GM12878 (cell line): ENCODE measurements around the gene TMEM250. TPM values are rescaled to one million over a fixed set of nuclear protein-coding genes. Genes with fewer than 3 reads are reported as not detected.

Experiments
- ATAC-seq: fragments of 200-7000 bp; cut with Tn5 transposase; 3 replicates; pipeline ENCODE4 v1.9.1; 2020; ENCODE audit warnings: mild to moderate bottlenecking, moderate library complexity
- BruUV-seq: library from RNA; stranded (reverse); fragments of 400-500 nt; replicated peaks from 2 replicates; lab custom pipeline; 2021; lab: Mats Ljungman, UMichigan
- CTCF ChIA-PET: fragments of 300-600 bp; sonication (Branson Sonifier 250); formaldehyde crosslinking; extraction: SDS; loops from one replicate; lab custom pipeline; 2021; ENCODE audit warnings: inconsistent platforms; lab: Yijun Ruan, JAX
- POLR2A ChIA-PET: fragments of 350-600 bp; formaldehyde crosslinking; extraction: SDS; loops from one replicate; lab custom pipeline; 2021; ENCODE audit warnings: inconsistent platforms; lab: Charles Lee
- RAD21 ChIA-PET: fragments of 300-600 bp; sonication (Branson Sonifier 250); formaldehyde crosslinking; loops from one replicate; lab custom pipeline; 2023; ENCODE audit warnings: antibody characterized with exemption; ENCODE audit not compliant: unreplicated experiment; lab: Charles Lee
- SMC1A ChIA-PET: fragments of 300-600 bp; sonication (Branson Sonifier 250); formaldehyde crosslinking; loops from one replicate; lab custom pipeline; 2023; ENCODE audit not compliant: unreplicated experiment, uncharacterized antibody; lab: Charles Lee
- DNase-seq: peaks from one replicate; pipeline ENCODE4 v3.0.0-alpha.2; 2011; ENCODE audit warnings: low read depth, low spot score
- FAIRE-seq: peaks from 3 replicates; lab custom pipeline; 2011; peaks lifted over from hg19 to GRCh38; lab: Jason Lieb, UNC
- H2AFZ ChIP-seq: 2 replicates; pipeline ENCODE4 v1.6.0; 2011; ENCODE audit warnings: low read depth, low read length, control low read depth; ENCODE audit not compliant: control insufficient read depth
- H3K27ac ChIP-seq: 2 replicates; pipeline ENCODE4 v1.5.1; 2011; ENCODE audit warnings: control low read depth; ENCODE audit not compliant: control insufficient read depth, insufficient read depth
- H3K27me3 ChIP-seq, 2 experiments: replicated peaks in 1 of 2; 2 replicates each; pipeline versions ENCODE4 v1.6.0 to v1.6.1; 2011; ENCODE audit warnings: low read length in 1 of 2; ENCODE audit not compliant: control insufficient read depth in 2 of 2, insufficient read depth in 2 of 2
- H3K36me3 ChIP-seq, 2 experiments: 2 replicates each; pipeline ENCODE4 v1.5.1; 2011; ENCODE audit warnings: low read length in 1 of 2; ENCODE audit not compliant: control insufficient read depth in 2 of 2, insufficient read depth in 2 of 2
- H3K4me1 ChIP-seq: 2 replicates; pipeline ENCODE4 v1.6.1; 2011; ENCODE audit warnings: mild to moderate bottlenecking, low read length, moderate library complexity, mixed read lengths; ENCODE audit not compliant: control insufficient read depth, insufficient read depth
- H3K4me2 ChIP-seq: 2 replicates; pipeline ENCODE4 v1.6.0; 2011; ENCODE audit warnings: control low read depth; ENCODE audit not compliant: control insufficient read depth, insufficient read depth
- H3K4me3 ChIP-seq: fragments of 200-600 bp; sonication (generic); 2 replicates; pipeline ENCODE4 v1.5.1; 2016
- H3K79me2 ChIP-seq: 2 replicates; pipeline ENCODE4 v1.6.0; 2011; ENCODE audit warnings: low read length; ENCODE audit not compliant: control insufficient read depth, insufficient read depth
- H3K9ac ChIP-seq: 2 replicates; pipeline ENCODE4 v1.8.0; 2011; ENCODE audit warnings: low read length, control low read depth, mixed read lengths; ENCODE audit not compliant: control insufficient read depth, insufficient read depth
- H3K9me3 ChIP-seq: replicated peaks from 3 replicates; pipeline ENCODE4 v1.5.1; 2011; ENCODE audit warnings: mild to moderate bottlenecking, low read length; ENCODE audit not compliant: control insufficient read depth, insufficient read depth
- H4K20me1 ChIP-seq: 2 replicates; pipeline ENCODE4 v1.6.0; 2011; ENCODE audit not compliant: control insufficient read depth, insufficient read depth
- BACH1 ChIP-seq: fragments of 450-650 bp; IDR thresholded peaks from 2 replicates; pipeline ENCODE4 v1.6.1; 2017; ENCODE audit warnings: mild to moderate bottlenecking, borderline replicate concordance
- CBX3 ChIP-seq: fragments of 200-600 bp; sonication (generic); IDR thresholded peaks from 2 replicates; pipeline ENCODE4 v1.6.1; 2016; ENCODE audit warnings: low read depth, borderline replicate concordance
- EZH2 ChIP-seq: IDR thresholded peaks from 2 replicates; pipeline ENCODE4 v1.6.1; 2012; ENCODE audit warnings: low read depth, mild to moderate bottlenecking, control low read depth, inconsistent platforms, low read length, borderline replicate concordance; ENCODE audit not compliant: control insufficient read depth
- HCFC1 ChIP-seq: fragments of 150-350 bp; IDR thresholded peaks from 2 replicates; pipeline ENCODE4 v1.6.1; 2014; ENCODE audit warnings: low read length
- JUNB ChIP-seq: IDR thresholded peaks from 2 replicates; pipeline ENCODE4 v1.6.1; 2016; ENCODE audit warnings: antibody characterized with exemption, mild to moderate bottlenecking
- KLF5 ChIP-seq: fragments of 450-650 bp; IDR thresholded peaks from 2 replicates; pipeline ENCODE4 v1.6.1; 2014; ENCODE audit warnings: mild to moderate bottlenecking; ENCODE audit not compliant: partially characterized antibody
- MYB ChIP-seq: fragments of 150-350 bp; IDR thresholded peaks from 2 replicates; pipeline ENCODE4 v1.6.1; 2014; ENCODE audit warnings: mild to moderate bottlenecking, low read depth, low read length, borderline replicate concordance
- POLR2AphosphoS5 ChIP-seq: IDR thresholded peaks from 2 replicates; pipeline ENCODE4 v1.6.1; 2011; ENCODE audit warnings: mild to moderate bottlenecking, low read length, inconsistent platforms
- RB1 ChIP-seq: fragments of 450-650 bp; formaldehyde crosslinking; IDR thresholded peaks from 2 replicates; pipeline ENCODE4 v1.6.1; 2017; ENCODE audit warnings: mild to moderate bottlenecking, borderline replicate concordance
- STAT1 ChIP-seq: fragments of 450-650 bp; conservative IDR thresholded peaks from 2 replicates; pipeline ENCODE4 v1.6.1; 2014; ENCODE audit warnings: antibody characterized with exemption, mild to moderate bottlenecking
- ZBTB40 ChIP-seq: fragments of 450-650 bp; IDR thresholded peaks from 2 replicates; pipeline ENCODE4 v1.6.1; 2016; ENCODE audit warnings: mild to moderate bottlenecking, moderate library complexity, borderline replicate concordance
- WGBS: methylation state at CpG from one replicate; pipeline ENCODE4 v1.1.6; 2016; ENCODE audit warnings: low lambda C conversion rate; ENCODE audit not compliant: insufficient replicate concordance, insufficient coverage; ENCODE audit errors: missing lambda C conversion rate; 5-methylcytosine and 5-hydroxymethylcytosine counted together
- in situ Hi-C: fragments of 300-500 bp; cut with MboI; formaldehyde crosslinking; loops from 9 replicates; pipeline ENCODE4 v1.14.3; 2018; ENCODE audit warnings: mixed read lengths
- intact Hi-C: fragments of 100-400 bp; cut with micrococcal nuclease; formaldehyde crosslinking; loops from one replicate; pipeline ENCODE4 v1.14.2; 2022; ENCODE audit not compliant: unreplicated experiment
- polyA plus RNA-seq, 11 experiments: library from polyadenylated mRNA; depleted of rRNA in 4 of 11; unstranded in 6 of 11; stranded (reverse) in 5 of 11; fragments of >200 nt; fragmentation: Nextera tagmentation in 4 of 11; fragmentation: Illumina TruSeq in 1 of 11; extraction: Ambion mirVana in 4 of 11; extraction: Trizol in 1 of 11; gene quantifications; 1 replicate in 1 of 11; 2 replicates in 10 of 11; pipeline versions ENCODE4 v1.2.1 to v1.2.3, GENCODE V29; 2011 to 2016; ENCODE audit warnings: inconsistent platforms in 2 of 11, missing spikeins in 2 of 11, low read depth in 1 of 11
- total RNA-seq, 4 experiments: library from RNA; depleted of rRNA in 3 of 4; stranded (reverse); fragments of >200 nt in 3 of 4; fragmentation: Illumina TruSeq in 1 of 4; extraction: Trizol in 1 of 4; gene quantifications; 2 replicates each; pipeline versions ENCODE4 v1.2.1 to v1.2.3, GENCODE V29; 2013 to 2021
- TF ChIP-seq, protein P1 (sequence below): fragments of 450-650 bp; IDR thresholded peaks from 2 replicates; pipeline ENCODE4 v1.6.1; 2017; ENCODE audit warnings: mild to moderate bottlenecking, moderate library complexity
- TF ChIP-seq, protein P2 (sequence below): IDR thresholded peaks from 2 replicates; pipeline ENCODE4 v1.6.1; 2011; ENCODE audit warnings: low read depth, mild to moderate bottlenecking, low read length, moderate library complexity, borderline replicate concordance; ENCODE audit errors: extremely low read depth

The TMEM250 gene
- total and polyA plus RNA-seq, 10 of the 15 experiments (the other 5 are each of a cell fraction or from before 2014, with no cell fraction given), result 0.39 to 39.9 (median 8.5) TPM

GRCh38 chr9:136081826-136082495, 36.7 kb downstream of the TMEM250 start (continued):
- TF ChIP-seq, protein P1, sequence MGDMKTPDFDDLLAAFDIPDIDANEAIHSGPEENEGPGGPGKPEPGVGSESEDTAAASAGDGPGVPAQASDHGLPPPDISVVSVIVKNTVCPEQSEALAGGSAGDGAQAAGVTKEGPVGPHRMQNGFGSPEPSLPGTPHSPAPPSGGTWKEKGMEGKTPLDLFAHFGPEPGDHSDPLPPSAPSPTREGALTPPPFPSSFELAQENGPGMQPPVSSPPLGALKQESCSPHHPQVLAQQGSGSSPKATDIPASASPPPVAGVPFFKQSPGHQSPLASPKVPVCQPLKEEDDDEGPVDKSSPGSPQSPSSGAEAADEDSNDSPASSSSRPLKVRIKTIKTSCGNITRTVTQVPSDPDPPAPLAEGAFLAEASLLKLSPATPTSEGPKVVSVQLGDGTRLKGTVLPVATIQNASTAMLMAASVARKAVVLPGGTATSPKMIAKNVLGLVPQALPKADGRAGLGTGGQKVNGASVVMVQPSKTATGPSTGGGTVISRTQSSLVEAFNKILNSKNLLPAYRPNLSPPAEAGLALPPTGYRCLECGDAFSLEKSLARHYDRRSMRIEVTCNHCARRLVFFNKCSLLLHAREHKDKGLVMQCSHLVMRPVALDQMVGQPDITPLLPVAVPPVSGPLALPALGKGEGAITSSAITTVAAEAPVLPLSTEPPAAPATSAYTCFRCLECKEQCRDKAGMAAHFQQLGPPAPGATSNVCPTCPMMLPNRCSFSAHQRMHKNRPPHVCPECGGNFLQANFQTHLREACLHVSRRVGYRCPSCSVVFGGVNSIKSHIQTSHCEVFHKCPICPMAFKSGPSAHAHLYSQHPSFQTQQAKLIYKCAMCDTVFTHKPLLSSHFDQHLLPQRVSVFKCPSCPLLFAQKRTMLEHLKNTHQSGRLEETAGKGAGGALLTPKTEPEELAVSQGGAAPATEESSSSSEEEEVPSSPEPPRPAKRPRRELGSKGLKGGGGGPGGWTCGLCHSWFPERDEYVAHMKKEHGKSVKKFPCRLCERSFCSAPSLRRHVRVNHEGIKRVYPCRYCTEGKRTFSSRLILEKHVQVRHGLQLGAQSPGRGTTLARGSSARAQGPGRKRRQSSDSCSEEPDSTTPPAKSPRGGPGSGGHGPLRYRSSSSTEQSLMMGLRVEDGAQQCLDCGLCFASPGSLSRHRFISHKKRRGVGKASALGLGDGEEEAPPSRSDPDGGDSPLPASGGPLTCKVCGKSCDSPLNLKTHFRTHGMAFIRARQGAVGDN, result no peak
- TF ChIP-seq BACH1, result no peak
- TF ChIP-seq, protein P2, sequence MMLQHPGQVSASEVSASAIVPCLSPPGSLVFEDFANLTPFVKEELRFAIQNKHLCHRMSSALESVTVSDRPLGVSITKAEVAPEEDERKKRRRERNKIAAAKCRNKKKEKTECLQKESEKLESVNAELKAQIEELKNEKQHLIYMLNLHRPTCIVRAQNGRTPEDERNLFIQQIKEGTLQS, result no peak
- TF ChIP-seq CBX3, result no peak

- Histone ChIP-seq H3K27me3 (no peaks in the 10 kb centered on the region), H3K4me2 (no peak overlapping the region), H4K20me1 (no peaks in the 10 kb centered on the region), H3K79me2 (no peaks in the 10 kb centered on the region; the same call in 1 of the 2 replicates), H3K4me3 (no peak overlapping the region), H3K36me3 (no peaks in the 10 kb centered on the region; a peak in 1 of 4 replicates), H3K4me1 (no peaks in the 10 kb centered on the region), H3K9ac (no peak overlapping the region), H2AFZ (no peak overlapping the region), H3K27ac (no peak overlapping the region), H3K9me3 (no peaks in the 10 kb centered on the region)
- intact Hi-C loops, result no loop called here
- FAIRE-seq (no peak), ATAC-seq (no peak), DNase-seq (no peak)
- CTCF ChIA-PET, result no interaction called here
- 57% methylated on average over 26 of the region's 27 CpGs for WGBS
- SMC1A ChIA-PET, result interaction anchor here (1.0 kb wide), 1 partner anchor 9 kb away, joined by 3 read pairs; no protein-coding TSS in a partner anchor
- POLR2A ChIA-PET, result interaction anchor here (0.5 kb wide), 1 partner anchor 309 kb away, joined by 3 read pairs; no protein-coding TSS in a partner anchor
- BruUV-seq, result no TSS peak
- in situ Hi-C loops, result no loop called here
- RAD21 ChIA-PET, result no interaction called here
- TF ChIP-seq MYB (no peak), RB1 (no peak), ZBTB40 (no peak), HCFC1 (no peak), POLR2AphosphoS5 (no peak), EZH2 (no peak), JUNB (no peak), KLF5 (no peak), STAT1 (no peak)
Observed at GRCh38 chr9:136081113-136081825, 37.4 kb downstream of the TMEM250 start.
